SIG-M5 treated with dmso at 0.1 percent for 504 hours (cell line): ENCODE measurements around the gene MTARC2.
"Not testable (repeated sequence)": the region's sequence is repeated elsewhere in the genome, so short reads cannot be mapped to it uniquely, and the experiment has no call there.

Source experiments
- DNase-seq: peaks from one replicate; lab custom pipeline; 2025; ENCODE audit not compliant: unreplicated experiment; lab: John Stamatoyannopoulos, UW

MTARC2 gene

DNA sequence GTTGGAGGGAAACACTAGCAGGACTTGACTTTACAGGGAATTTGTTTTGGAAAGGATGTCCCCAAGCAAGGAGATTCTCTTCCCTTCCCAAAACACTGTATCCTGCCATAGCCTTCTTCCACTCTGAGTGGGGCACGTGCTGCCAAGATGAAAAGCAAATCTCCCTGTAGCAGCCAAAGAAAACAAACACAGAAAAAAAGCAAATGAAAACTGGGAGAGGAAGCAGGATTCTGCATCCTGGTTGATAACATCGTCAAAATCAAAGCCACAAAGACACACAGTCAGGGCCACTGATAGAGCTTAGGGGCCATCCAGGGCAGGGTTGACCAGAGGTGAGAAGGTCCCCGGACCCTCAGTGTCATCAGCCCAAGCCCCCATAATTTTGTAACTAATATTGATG, 16.0 kb upstream of the MTARC2 start:
- no peak for DNase-seq

DNA sequence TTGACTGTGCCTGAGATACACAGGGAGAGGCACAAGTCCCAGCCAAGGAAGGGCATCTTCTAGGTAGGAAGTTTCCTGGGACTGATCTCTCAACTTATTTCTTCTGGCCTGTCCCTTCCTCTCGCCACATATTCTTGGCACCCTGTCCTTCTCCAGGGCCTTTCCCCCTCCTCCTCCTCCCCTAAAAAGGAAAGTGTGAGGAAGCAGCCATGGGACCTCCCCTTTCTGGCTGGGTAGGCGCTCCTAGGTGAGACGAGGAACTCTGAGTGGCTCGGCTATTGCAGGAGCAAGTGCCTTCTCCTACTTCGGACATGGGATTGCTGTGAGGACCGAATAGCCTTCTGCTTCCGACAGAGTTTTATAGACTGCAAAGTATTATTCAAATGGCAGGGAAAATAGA, 15.5 kb upstream of the MTARC2 start:
- DNase-seq: no peak

DNA sequence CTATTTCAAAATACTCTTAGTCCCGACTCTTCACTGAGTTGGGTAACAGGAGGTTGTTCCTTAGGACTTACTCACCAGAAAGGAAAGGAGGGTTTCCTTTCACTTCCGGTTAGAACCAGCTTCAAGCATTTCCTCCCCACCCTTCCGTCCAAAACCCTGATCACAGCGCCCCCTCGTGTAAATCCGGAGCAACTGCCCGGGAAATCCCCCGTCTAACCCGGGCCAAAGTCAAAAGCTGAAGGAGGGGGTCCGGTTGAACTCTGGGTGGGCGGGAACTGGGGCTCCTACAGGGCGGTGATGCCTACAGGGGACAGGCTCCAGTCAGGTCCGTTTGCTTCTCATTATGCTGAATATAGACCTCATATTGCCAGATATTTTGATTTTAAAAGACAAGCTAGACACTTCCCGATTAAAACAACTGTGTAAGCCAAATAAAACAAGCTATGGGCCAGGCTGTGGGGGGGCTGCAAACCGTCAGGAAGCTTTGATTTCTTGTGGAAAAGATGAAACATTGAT, 15.0 kb upstream of the MTARC2 start:
- DNase-seq: peak; percentile 94

DNA sequence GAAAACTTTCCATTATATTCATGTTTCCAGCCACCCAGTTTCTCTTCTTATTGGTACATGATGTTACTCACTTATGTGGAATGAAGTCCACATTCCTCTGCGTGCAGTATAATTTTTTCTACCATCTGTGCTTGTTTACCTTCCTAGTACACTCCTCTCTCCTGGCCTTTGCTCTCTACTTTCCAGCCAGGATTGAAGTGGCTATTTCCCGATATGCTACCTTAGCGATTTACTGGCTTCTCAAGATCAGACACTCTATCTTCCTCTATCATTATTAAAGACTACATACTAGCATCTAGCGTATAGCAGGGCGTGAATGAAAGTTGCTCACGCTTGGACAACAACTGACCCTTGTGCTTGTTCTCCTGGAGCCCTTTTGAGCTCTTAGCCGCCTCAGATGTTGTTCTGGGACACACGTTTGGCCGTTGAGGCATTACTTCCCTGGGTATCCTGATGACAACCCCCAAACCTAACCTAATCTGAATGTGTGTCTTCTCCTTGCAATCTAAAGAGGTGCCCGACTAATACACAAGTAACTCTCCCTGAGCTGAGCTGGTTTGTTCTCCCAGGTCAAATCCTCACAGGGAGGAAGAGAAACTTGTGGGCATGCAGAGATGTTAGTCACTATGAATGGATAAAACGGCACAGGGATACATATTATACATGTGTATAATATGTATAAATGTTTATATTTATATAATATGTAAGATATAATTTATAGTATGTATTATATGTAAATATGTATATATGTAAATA, 13.4 kb upstream of the MTARC2 start:
- DNase-seq: peak; percentile 19

DNA sequence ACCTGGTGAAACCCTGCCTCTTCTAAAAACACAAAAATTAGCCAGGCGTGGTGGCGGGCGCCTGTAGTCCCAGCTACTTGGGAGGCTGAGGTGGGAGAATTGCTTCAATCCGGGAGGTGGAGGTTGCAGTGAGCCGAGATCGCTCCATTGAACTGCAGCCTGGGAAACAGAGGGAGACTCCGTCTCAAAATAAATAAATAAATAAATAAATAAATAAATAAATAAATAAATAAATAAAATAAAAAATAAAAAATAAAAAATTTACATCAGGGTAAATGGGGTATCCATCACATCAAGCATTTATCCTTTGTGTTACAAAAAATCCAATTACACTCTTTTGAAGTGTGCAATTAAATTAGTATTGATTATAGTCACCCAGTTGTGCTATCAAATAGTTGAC, 11.8 kb upstream of the MTARC2 start:
- DNase-seq: not testable (repeated sequence)

DNA sequence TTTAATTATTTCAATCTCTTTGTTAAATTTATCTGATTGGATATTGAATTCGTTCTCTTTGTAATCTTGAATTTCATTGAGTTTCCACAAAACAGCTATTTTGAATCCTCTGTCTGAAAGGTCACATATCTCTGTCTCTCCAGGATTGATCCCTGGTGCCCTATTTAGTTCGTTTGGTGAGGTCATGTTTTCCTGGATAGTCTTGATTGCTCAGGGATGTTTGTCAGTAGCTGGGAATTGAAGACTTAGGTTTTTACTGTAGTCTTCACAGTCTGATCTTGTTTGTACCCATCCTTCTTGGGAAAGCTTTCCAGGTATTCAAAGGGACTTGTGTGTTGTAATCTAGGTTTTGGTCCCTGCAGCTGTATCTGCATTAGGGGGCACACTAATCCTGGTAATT, 6.8 kb upstream of the MTARC2 start:
- DNase-seq: no peak

DNA sequence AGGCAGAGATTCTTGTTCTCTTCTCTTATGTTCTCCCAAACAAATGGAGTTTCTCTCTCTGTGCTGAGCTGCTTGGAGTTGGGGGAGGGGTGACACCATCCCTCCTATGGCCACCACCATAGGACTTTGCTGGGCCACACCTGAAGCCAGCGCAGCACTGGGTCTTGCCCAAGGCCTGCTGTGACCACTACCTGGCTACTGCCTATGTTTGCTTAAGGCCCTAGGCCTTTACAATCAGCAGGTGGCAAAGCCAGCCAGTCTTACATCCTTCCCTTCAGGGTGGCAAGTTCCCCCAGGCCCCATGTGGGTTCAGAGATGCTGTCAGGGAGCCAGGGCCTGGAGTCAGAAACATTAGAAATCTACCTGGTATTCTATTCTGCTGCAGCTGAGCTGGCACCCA, 6.3 kb upstream of the MTARC2 start:
- no peak for DNase-seq

DNA sequence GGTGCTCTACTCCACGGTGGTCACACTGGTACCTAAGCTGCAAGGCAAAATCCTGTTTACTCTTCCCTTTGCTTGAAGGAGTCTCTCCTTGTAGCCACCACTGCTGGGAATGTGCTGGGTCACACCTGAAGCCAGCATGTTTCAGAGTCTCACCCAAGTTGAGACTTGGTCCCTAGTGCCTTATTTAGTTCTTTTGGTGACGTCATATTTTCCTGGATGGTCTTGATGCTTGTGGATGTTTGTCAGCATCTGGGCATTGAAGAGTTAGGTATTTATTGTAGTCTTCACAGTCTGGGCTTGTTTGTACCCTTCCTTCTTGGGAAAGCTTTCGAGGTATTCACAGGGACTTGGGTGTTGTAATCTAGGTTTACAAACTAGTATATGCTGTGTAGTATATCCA, 5.6 kb upstream of the MTARC2 start:
- DNase-seq: no peak

DNA sequence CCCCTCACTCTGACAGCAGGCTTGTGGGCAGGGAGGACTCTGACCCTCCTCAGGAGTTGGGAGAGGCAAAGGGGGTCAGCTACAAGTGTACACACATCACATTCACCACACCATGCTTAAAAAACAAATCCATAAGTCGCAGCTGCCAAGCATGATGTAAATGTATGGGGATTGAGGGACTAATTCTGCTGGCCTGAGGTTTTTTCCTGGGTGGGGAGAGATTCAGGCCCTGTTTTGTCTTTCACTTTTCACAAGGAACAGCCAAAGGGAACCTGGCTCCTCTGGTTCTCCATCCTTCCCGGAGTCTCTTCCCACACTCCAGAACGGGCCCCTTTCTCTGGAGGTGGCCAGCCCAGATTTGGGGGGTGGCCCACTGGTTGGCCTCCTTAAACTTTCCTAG, 1.3 kb upstream of the MTARC2 start:
- DNase-seq: no peak

DNA sequence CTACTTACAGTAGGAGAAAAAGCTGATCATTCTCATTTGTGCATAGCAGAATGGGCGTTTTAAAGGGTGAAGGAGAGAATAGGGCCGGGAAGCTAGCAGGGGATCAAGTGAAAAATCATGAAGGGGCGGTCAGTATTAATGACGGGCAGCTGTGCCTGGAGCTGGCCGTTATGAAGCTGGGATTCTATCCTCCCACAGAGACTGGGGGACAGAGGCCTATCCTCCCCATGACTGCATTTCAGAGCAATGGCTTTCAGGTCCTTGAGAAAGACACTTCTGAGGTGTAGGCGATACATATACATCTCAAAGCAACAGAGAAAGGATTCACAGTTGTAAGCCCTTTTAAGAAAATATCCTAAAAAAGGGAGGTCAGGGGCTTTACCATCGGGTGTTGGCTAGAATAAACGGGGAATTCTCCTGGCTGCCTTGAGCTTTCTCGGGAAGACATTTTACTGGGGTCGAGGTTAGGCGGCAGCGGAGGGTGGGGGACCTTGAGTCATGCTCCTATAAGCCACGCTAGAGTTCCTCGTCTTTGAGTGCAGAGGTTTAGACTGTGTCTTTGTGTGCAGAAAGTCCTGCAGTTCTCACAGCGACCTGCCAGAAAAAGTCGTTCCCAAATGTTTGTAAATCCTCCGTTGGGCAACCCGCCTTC, 559 bp upstream of the MTARC2 start:
- DNase-seq: no peak

DNA sequence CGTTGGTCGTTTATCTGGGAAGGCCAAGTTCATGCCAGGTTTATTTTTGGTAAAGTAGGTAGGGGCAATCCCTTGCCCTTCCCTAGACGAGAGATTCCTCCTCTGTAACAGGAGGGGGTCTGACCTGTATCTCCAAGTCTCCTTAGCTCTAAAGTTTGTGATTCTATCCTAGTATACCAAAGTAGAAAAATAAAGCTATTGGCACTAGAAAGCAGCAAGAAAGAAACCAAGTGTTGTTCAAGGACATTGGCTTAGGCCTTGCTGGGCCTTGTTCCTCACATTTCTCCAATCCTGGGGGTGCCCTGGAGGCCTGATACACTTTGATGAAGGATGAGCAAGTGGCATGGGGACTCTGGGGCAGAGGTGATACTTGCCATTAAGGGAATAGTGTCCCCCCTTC, 814 bp downstream of the MTARC2 start:
- no peak for DNase-seq

DNA sequence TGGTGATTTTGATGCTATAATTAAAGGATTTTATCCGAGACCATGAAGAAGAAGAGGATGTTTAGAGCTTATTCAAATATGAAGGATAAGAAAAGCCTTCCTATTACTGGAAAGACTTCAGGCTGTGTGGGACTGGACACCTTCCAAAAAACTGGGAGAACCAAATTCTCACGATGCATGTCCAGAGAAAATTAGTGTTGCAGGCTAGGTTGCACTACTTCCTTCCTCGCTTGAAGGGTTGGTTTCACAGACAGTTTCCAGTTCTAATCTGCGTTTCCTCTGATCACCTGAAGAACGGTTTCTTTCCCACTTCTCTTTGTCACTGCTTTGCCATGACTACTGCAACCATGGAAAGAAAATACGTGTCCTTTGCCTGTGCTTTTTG, 2.0 kb downstream of the MTARC2 start:
- DNase-seq: no peak

DNA sequence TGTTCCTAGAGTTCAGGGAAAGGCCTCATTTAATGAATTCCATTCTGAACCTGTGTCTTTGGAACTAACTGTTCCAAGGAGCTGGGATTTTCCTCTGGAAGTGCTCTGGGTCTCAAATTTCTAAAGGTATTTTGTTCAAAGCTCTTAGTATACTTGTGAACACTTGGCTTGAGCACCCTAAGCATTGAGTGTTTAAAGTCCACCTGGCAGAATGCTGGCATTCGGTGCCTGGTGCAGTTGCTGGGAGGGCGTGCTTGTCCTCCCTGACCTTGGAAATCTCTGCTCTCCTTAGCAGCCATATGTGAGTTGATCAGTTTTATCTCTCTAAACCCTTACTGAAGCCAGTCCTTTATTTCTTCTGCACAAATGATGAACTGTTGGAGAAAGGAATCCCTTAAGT, 3.0 kb downstream of the MTARC2 start:
- no peak for DNase-seq

DNA sequence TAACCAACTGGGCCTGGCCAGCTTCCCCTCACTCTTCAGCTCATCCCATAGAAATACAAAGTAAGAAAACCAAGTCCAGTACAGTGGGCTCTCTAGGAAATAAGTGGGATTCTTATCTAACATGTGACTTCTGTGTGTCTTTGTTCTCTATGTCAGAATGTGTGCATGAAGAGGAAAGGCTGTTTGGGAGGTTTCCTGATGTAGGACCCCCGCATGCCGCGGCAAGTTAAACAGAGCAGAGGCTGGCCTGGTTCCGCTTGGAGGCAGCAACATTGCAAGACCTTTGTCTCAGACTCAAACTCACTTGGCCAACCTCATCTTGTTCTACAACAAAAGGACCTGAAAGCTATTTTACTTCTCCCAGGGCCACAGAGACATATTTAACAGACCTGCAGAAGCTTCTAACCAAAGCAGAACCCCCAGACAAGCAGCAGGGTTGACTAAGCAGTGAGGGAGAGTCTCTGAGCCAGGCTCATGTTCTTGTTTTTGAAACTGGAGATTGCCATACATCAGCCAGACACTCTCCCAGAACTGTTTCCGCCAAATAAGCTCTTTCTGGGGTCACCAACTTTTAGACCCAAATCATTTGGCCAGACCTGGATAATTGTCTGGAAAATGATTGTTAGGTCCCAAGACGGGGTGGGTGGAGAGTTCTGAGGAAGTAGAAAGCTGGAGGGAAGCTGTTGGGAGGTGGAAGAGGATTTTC, 6.2 kb downstream of the MTARC2 start:
- DNase-seq: no peak

DNA sequence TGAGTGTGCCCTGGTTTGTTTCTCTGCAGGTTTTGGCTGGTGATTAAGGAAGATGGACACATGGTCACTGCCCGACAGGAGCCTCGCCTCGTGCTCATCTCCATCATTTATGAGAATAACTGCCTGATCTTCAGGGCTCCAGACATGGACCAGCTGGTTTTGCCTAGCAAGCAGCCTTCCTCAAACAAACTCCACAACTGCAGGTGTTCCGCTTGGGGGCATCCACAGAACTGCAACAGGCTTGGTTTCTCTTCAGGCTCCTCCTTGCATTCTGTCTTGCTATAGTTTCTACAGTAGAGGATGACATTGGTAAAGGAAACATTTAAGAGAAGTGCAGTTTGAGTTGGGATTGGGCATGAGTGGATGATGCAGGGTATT, 6.8 kb downstream of the MTARC2 start:
- DNase-seq: no peak

DNA sequence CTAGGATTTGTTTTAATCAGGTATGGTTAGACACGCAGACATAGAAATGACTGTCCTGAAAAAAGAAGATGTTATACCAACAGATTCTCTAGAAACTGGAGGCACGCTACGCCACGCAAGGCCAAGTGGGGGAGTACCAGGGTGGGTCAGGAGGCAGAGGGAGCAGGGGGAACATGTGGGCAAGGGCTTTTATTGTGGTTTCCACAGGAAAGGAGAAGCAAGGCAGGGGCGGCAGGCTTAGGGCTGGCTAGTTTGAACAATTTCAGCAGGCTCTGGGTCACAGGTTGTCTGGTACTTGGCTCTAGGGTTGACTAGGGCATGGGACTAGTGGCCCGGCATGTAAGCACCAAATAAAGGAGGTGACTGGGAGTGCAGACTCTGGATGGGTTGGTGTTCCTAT, 7.2 kb downstream of the MTARC2 start:
- DNase-seq: no peak

DNA sequence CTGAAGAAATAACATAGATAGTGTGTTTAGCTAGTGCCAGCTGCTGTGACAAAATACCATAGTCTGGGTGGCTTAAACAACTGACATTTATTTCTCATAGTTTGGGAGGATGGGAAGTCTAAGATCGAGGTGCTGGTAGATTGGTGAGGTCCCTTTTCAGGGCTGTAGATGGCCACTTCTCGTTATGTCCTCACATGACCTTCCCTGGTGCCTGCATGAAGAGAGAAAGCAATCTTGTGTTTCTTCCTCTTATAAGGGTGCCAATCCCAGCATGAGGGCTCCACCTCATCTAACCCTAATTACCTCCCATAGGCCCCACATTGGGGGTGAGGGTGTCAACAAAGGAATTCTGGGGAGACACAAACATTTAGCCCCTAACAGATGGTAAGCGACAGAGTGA, 9.3 kb downstream of the MTARC2 start:
- no peak for DNase-seq

DNA sequence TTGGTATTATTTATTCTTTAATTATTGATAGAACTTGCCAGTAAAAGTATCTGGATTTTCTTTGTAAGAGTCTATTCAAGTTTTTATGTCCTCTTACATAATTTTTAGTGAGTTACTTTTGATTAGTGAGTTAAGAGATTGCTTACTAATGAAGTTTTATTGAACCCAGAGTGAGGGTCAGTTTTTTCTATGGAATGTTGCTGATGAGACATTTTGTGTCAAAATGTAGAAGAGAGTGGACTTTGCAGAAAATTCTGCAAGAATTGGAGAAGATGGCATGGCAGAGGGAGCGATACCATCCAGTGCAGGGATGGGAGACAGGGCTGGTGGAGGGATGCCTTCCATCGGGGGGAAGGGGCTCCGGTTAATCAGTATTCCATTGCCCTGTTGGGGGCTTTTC, 11.0 kb downstream of the MTARC2 start:
- no peak for DNase-seq

DNA sequence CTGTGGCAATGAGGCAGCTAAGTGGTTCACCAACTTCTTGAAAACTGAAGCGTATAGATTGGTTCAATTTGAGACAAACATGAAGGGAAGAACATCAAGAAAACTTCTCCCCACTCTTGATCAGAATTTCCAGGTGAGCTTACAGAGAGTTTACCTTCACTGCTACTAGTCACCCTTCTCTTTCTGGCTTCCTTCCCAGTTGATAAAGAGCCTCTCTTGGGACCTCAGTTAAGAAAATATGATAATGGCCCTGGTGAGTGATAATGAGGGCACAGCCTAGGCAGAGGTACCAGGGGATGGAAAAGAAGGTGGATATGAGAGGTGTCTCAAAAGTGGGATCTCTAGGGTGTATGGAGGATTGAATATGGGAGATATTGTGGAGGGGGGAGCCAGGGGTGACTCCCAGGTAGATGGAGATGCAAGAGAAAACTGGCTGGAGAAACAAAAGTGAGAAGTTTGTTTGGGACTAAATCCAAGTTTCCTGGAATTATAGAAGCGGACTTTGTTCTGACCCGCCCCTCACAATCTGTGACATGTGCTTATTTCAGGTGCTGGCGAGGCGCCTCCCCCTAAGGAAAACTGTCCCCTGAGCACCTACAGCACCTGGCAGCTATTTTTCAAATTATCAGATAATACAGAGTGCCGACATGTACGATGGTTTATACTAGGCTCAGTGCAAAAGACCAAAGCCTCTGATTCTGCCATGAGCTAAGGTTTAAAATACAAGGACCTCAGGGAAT, 13.7 kb downstream of the MTARC2 start:
- DNase-seq: no peak

DNA sequence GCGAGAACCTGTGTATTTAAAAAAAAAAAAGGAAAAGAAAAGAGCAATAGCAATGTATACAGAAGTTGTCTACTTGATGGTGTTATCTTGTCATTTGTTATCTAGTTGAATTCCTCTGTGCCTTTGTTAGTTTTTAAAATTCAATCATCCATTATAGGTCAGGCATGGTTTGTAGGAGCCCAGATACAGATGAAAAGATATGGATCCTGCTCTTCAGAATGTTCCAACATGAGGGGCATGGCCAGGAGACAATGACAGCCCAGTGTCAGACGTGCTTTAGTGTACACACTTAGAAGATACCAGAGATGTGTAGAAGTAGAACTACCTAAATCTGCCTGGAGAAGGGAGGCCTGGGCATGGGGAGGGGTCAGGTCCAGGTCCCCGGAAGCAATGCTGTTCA, 16.6 kb downstream of the MTARC2 start:
- no peak for DNase-seq

DNA sequence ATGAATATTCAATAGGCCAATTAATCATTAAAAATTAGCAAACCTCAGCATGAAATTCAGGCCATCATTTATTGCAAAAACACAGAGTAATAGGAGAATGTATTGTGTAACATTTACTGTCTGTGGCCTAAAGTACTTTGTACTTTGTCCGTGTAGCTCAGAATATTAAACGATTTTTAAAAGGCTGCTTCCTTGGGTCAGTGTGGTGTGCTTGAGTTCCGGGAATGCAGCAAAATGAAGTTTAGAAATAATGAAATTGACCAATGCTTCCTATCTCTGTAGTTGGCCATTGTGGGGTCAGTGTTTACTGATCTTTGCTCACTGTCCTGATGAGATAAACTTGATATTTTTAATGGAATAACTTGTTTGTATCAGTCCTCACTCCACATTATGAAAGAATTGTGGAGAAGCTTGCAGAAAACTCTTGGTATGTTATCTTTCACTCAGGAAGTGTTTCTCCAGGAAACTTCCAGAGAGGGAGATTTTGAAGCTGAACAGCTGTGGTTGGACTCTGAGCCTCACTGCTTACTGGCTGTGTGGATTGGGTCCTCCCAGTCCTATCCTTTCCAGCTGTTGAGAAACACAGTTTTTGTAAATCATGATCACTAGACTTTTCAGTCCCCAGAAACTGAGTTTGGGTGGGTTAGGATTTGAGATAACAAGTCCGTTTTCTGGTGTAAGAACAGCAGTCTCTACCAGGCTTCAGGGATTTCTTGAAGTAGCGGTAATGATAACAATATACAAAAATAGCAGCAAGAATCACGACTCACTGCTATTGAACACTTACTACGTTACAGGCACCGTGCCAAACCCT, 19.4 kb downstream of the MTARC2 start:
- no peak for DNase-seq
